NT2/D1 (cell line): Measurements from ENCODE around the gene NR2F1-AS1.

Experiments used
- SUZ12 ChIP-seq: IDR thresholded peaks from 2 replicates; pipeline ENCODE4 v1.6.1; 2011; ENCODE audit not compliant: insufficient read length, insufficient read depth; ENCODE audit errors: extremely low read depth
- YY1 ChIP-seq: IDR thresholded peaks from 2 replicates; pipeline ENCODE4 v1.6.1; 2011; ENCODE audit not compliant: insufficient read length, insufficient read depth
- ZNF274 ChIP-seq: IDR thresholded peaks from 2 replicates; pipeline ENCODE4 v1.6.1; 2011; ENCODE audit warnings: mild to moderate bottlenecking, low read depth, low read length

- TF ChIP-seq SUZ12 = no peak
- TF ChIP-seq ZNF274 = no peak
- TF ChIP-seq YY1 = no peak
Observed at GRCh38 chr5:93384995-93385394, 196.0 kb downstream of the NR2F1-AS1 start.
